A549 (cell line): ENCODE measurements around the gene FGF14. TPM values are rescaled to one million over a fixed set of nuclear protein-coding genes. Genes with fewer than 3 reads are reported as not detected.

Experiments
- ATAC-seq, 2 experiments: fragments of 200-7000 bp in 1 of 2; fragments of >200 bp in 1 of 2; cut with Nextera tagmentation in 1 of 2; cut with Tn5 transposase in 1 of 2; 3 replicates each; pipeline versions ENCODE4 v1.8.0 to v1.9.1; 2018 to 2020; ENCODE audit warnings: mild to moderate bottlenecking in 1 of 2, moderate library complexity in 1 of 2
- CTCF ChIA-PET: fragments of 300-600 bp; sonication (Branson Sonifier 250); formaldehyde crosslinking; extraction: SDS; loops from one replicate; lab custom pipeline; 2021; ENCODE audit warnings: antibody characterized with exemption, inconsistent platforms; lab: Yijun Ruan, JAX
- POLR2A ChIA-PET: fragments of 350-600 bp; formaldehyde crosslinking; extraction: SDS; loops from one replicate; lab custom pipeline; 2021; ENCODE audit warnings: antibody characterized with exemption, inconsistent platforms; lab: Yijun Ruan, JAX
- DNase-seq, 2 experiments: peaks; one replicate each; pipeline versions ENCODE4 v3.0.0 to v3.0.0-alpha.2; 2011 to 2016; ENCODE audit warnings: low read depth in 1 of 2, low spot score in 1 of 2
- FAIRE-seq: peaks from 2 replicates; lab custom pipeline; 2011; peaks lifted over from hg19 to GRCh38; lab: Jason Lieb, UNC
- H3K27ac ChIP-seq, 2 experiments: fragments of >200 bp; sonication (Bioruptor Twin); formaldehyde crosslinking; 3 replicates each; pipeline ENCODE4 v1.5.1; 2016 to 2017
- H3K4me1 ChIP-seq: fragments of >200 bp; sonication (Bioruptor Twin); formaldehyde crosslinking; 3 replicates; pipeline ENCODE4 v1.6.1; 2016
- H3K4me2 ChIP-seq: fragments of >200 bp; sonication (Bioruptor Twin); formaldehyde crosslinking; 3 replicates; pipeline ENCODE4 v1.6.1; 2016
- H3K4me3 ChIP-seq: fragments of >200 bp; sonication (Bioruptor Twin); formaldehyde crosslinking; 3 replicates; pipeline ENCODE4 v1.5.1; 2016
- H3K9me3 ChIP-seq: fragments of >200 bp; sonication (Bioruptor Twin); formaldehyde crosslinking; 3 replicates; pipeline ENCODE4 v1.6.1; 2016
- CBX8 ChIP-seq: fragments of 200-600 bp; sonication (generic); IDR thresholded peaks from 2 replicates; pipeline ENCODE4 v1.6.1; 2016
- CHD4 ChIP-seq: fragments of 200-600 bp; sonication (generic); IDR thresholded peaks from 2 replicates; pipeline ENCODE4 v1.6.1; 2016; ENCODE audit warnings: antibody characterized with exemption, mild to moderate bottlenecking, borderline replicate concordance
- FOSL2 ChIP-seq, 2 experiments: fragments of 450-650 bp in 1 of 2; fragments of >200 bp in 1 of 2; sonication (Bioruptor Twin) in 1 of 2; formaldehyde crosslinking; IDR thresholded peaks; 2 replicates each; pipeline versions ENCODE4 v1.5.0 to v1.6.1; 2016 to 2020; ENCODE audit warnings: mild to moderate bottlenecking in 1 of 2, moderate library complexity in 1 of 2
- GATA3 ChIP-seq: IDR thresholded peaks from 2 replicates; pipeline ENCODE4 v1.6.1; 2012; ENCODE audit warnings: borderline replicate concordance
- HEYL ChIP-seq: fragments of 250-450 bp; sonication (Bioruptor Pico); IDR thresholded peaks from 2 replicates; pipeline ENCODE4 v1.8.0; 2021; ENCODE audit warnings: mild to moderate bottlenecking, moderate library complexity
- HOXA7 ChIP-seq: fragments of 250-450 bp; sonication (Bioruptor Pico); IDR thresholded peaks from 2 replicates; pipeline ENCODE4 v1.5.0; 2020; ENCODE audit warnings: mild to moderate bottlenecking, moderate library complexity
- MAFK ChIP-seq: fragments of 450-650 bp; IDR thresholded peaks from 2 replicates; pipeline ENCODE4 v1.6.1; 2014; ENCODE audit not compliant: partially characterized antibody
- MYC ChIP-seq: IDR thresholded peaks from 2 replicates; pipeline ENCODE4 v1.6.1; 2012; ENCODE audit warnings: mild to moderate bottlenecking, inconsistent platforms, low read length, improper control_type of control experiment, borderline replicate concordance
- NFE2L2 ChIP-seq: fragments of 150-350 bp; conservative IDR thresholded peaks from 2 replicates; pipeline ENCODE4 v1.6.1; 2014; ENCODE audit warnings: low read length
- NPAS2 ChIP-seq: fragments of 250-450 bp; sonication (Bioruptor Pico); IDR thresholded peaks from 2 replicates; pipeline ENCODE4 v1.8.0; 2022; ENCODE audit warnings: mild to moderate bottlenecking, moderate library complexity, borderline replicate concordance
- NR3C1 ChIP-seq: fragments of >200 bp; sonication (Bioruptor Twin); formaldehyde crosslinking; IDR thresholded peaks from 3 replicates; pipeline ENCODE4 v1.6.1; 2017
- PHF8 ChIP-seq: fragments of 200-600 bp; sonication (generic); IDR thresholded peaks from 2 replicates; pipeline ENCODE4 v1.6.1; 2016; ENCODE audit warnings: low read depth, mild to moderate bottlenecking, antibody characterized with exemption, moderate library complexity, borderline replicate concordance
- POLR2A ChIP-seq: IDR thresholded peaks from 2 replicates; pipeline ENCODE4 v1.6.1; 2012; ENCODE audit warnings: mild to moderate bottlenecking, low read length
- POLR2AphosphoS2 ChIP-seq: conservative IDR thresholded peaks from 2 replicates; pipeline ENCODE4 v1.6.1; 2012; ENCODE audit warnings: low read length, improper control_type of control experiment, inconsistent platforms
- WGBS: methylation state at CpG from one replicate; pipeline ENCODE4 v1.1.6; 2017; ENCODE audit errors: missing lambda C conversion rate; 5-methylcytosine and 5-hydroxymethylcytosine counted together
- polyA plus RNA-seq, 4 experiments: library from polyadenylated mRNA; depleted of rRNA in 3 of 4; stranded (reverse); fragments of >200 nt; fragmentation: RNase III in 1 of 4; extraction: RNeasy Plus Mini Kit Qiagen cat#74134 plus additional on column Dnase treatment in 1 of 4; gene quantifications; 2 replicates in 3 of 4; 3 replicates in 1 of 4; pipeline ENCODE4 v1.2.3, GENCODE V29; 2011 to 2017
- TF ChIP-seq, protein P1 (sequence below): IDR thresholded peaks from 2 replicates; pipeline ENCODE4 v1.6.1; 2012
- TF ChIP-seq, protein P2 (sequence below): fragments of >200 bp; sonication (Bioruptor Twin); formaldehyde crosslinking; IDR thresholded peaks from 3 replicates; pipeline ENCODE4 v1.5.1; 2016
- TF ChIP-seq, protein P3 (sequence below): fragments of 250-450 bp; sonication (Bioruptor Pico); IDR thresholded peaks from 2 replicates; pipeline ENCODE4 v1.5.0; 2020; ENCODE audit warnings: low read depth, mild to moderate bottlenecking, moderate library complexity

Gene FGF14
- polyA plus RNA-seq, 2 of the 4 experiments (the other 2 are of a cell fraction), result not detected

DNA sequence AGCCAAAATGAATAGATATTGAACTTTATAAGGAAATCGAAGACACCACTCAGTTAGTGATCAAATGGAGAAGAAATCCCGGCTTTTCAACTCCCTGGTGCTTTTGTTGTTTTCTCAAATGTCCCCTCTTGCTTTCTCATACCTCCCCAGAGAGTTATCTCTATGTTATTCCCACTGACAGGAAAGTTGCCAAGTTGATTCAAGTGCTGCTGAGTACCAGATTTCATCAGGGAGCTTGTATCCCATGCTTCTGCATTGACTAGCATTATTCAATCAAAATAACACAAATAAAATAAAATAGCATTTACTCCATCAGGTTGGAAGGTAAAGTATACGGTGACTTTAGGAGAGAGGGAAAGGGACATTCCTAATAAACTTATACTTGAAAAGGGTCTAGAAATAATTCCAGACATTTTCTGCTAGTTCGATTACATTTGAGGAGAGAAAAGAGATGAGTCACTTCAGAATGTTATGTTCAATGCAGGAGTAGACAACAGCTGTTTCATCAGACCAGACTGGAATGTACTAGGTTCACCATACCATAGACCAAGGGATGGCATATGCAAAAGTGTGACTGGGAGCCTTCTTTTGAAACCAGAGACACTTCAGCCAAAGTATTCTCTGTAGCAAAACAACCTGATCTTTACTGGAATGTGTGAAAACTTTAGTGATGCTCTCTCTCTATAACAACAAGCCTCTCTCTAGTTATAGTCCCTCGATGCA, 397.8 kb downstream of the FGF14 start:
- FAIRE-seq (no peak), ATAC-seq (no peak), DNase-seq (no peak)
- Histone ChIP-seq H3K4me1 (no peaks in the 10 kb centered on the region), H3K27ac (no peak overlapping the region), H3K4me3 (no peak overlapping the region), H3K4me2 (no peak overlapping the region)
- CTCF ChIA-PET, result no interaction called here
- 5% methylated on average over 5 of the region's 5 CpGs for WGBS
- POLR2A ChIA-PET, result no interaction called here
- TF ChIP-seq PHF8, result no peak
- TF ChIP-seq MAFK, result no peak
- TF ChIP-seq POLR2A, result no peak
- TF ChIP-seq, protein P1, sequence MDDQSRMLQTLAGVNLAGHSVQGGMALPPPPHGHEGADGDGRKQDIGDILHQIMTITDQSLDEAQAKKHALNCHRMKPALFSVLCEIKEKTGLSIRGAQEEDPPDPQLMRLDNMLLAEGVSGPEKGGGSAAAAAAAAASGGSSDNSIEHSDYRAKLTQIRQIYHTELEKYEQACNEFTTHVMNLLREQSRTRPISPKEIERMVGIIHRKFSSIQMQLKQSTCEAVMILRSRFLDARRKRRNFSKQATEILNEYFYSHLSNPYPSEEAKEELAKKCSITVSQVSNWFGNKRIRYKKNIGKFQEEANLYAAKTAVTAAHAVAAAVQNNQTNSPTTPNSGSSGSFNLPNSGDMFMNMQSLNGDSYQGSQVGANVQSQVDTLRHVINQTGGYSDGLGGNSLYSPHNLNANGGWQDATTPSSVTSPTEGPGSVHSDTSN, result no peak
- TF ChIP-seq NPAS2, result no peak
- TF ChIP-seq MYC, result no peak
- TF ChIP-seq CBX8, result no peak
- TF ChIP-seq, all 56 proteins: peak for 0
- no peaks in the 10 kb centered on the region for H3K9me3 ChIP-seq

DNA sequence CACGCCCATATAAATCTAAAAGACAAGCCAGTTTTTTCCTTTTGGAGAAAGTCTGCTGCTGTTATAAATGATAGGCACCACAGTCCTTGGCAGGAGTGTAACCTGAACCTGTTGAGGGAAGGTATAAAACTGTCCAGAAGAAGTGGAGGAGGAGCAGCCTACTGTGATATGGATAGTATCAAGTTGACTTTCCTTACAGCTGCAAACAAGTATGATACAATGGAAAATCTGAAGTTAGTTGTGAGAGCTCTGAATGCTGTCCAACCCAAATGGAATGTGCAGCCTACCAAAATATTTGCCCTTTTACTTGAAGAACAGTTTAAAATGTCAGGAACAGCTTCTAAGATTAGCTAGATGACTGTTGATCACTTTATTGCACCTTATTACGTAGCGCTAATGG, 399.6 kb downstream of the FGF14 start:
- no peak for FAIRE-seq
- H3K4me1 ChIP-seq, result no peaks in the 10 kb centered on the region
- no peak for DNase-seq
- TF ChIP-seq FOSL2 (IDR thresholded peaks at IDR 0.05), result no peak
- TF ChIP-seq FOSL2 (CRISPR knock-in tag; IDR thresholded peaks at IDR 0.05), result no peak
- TF ChIP-seq, protein P2, sequence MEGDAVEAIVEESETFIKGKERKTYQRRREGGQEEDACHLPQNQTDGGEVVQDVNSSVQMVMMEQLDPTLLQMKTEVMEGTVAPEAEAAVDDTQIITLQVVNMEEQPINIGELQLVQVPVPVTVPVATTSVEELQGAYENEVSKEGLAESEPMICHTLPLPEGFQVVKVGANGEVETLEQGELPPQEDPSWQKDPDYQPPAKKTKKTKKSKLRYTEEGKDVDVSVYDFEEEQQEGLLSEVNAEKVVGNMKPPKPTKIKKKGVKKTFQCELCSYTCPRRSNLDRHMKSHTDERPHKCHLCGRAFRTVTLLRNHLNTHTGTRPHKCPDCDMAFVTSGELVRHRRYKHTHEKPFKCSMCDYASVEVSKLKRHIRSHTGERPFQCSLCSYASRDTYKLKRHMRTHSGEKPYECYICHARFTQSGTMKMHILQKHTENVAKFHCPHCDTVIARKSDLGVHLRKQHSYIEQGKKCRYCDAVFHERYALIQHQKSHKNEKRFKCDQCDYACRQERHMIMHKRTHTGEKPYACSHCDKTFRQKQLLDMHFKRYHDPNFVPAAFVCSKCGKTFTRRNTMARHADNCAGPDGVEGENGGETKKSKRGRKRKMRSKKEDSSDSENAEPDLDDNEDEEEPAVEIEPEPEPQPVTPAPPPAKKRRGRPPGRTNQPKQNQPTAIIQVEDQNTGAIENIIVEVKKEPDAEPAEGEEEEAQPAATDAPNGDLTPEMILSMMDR, result no peak
- TF ChIP-seq MAFK, result no peak
- TF ChIP-seq, protein P3, sequence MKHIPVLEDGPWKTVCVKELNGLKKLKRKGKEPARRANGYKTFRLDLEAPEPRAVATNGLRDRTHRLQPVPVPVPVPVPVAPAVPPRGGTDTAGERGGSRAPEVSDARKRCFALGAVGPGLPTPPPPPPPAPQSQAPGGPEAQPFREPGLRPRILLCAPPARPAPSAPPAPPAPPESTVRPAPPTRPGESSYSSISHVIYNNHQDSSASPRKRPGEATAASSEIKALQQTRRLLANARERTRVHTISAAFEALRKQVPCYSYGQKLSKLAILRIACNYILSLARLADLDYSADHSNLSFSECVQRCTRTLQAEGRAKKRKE (CRISPR knock-in tag), result no peak
- WGBS, result 11% methylated on average over 3 of the region's 3 CpGs
- no peaks in the 10 kb centered on the region for H3K9me3 ChIP-seq
- ATAC-seq, result no peak
- no peak overlapping the region for H3K4me3 ChIP-seq
- no peak overlapping the region for H3K27ac ChIP-seq
- no peak overlapping the region for H3K4me2 ChIP-seq
- CTCF ChIA-PET, result no interaction called here
- POLR2A ChIA-PET, result no interaction called here

DNA sequence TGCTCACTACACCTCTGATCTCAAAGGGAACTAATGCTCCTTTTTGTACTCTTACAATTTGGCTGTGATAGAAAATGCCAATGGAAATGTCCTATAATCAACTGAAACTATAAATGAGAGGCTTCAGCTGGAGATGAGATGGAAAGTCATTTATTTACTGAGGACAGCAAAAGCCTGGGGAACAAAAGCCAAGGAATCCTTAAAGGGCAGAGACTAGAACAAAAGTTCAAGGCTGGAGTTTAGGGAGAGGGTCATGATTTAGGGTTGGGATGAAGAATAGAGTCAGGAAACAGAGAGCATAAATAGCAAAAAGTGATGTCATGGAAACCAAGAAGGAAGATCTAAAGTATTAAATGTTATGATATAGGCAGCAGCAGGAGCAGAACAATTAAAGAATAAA, 401.1 kb downstream of the FGF14 start:
- ChIA-PET CTCF (no interaction called here), POLR2A (no interaction called here)
- no peaks in the 10 kb centered on the region for H3K9me3 ChIP-seq
- FAIRE-seq (no peak), ATAC-seq (no peak), DNase-seq (no peak)
- TF ChIP-seq CBX8 (no peak), POLR2AphosphoS2 (no peak), CHD4 (no peak), HOXA7 (no peak), NR3C1 (no peak), GATA3 (no peak), NFE2L2 (no peak), NPAS2 (no peak), HEYL (CRISPR knock-in tag) (no peak)
- TF ChIP-seq, protein P3 (CRISPR knock-in tag), result no peak
- no peak overlapping the region for H3K4me2 ChIP-seq
- no peaks in the 10 kb centered on the region for H3K4me1 ChIP-seq
- no peak overlapping the region for H3K4me3 ChIP-seq
- no peak overlapping the region for H3K27ac ChIP-seq
